Fibroblast of mammary gland (primary cell): ENCODE measurements around the gene ZNF558.
A peak's percentile ranks its signal among the peaks of the same experiment; 100 is the strongest.

ENCODE experiments used
- DNase-seq: peaks from one replicate; pipeline ENCODE4 v3.0.0-alpha.2; 2010; ENCODE audit warnings: low read depth
- H3K4me3 ChIP-seq: 2 replicates; pipeline ENCODE4 v1.5.1; 2011; ENCODE audit warnings: low read depth, mild to moderate bottlenecking, low read length, moderate library complexity; ENCODE audit not compliant: control insufficient read depth
- TF ChIP-seq, protein P1 (sequence below): conservative IDR thresholded peaks from 2 replicates; pipeline ENCODE4 v1.5.1; 2011; ENCODE audit warnings: low read depth, low read length, inconsistent platforms; ENCODE audit not compliant: control insufficient read depth, insufficient read depth

The ZNF558 gene

DNA sequence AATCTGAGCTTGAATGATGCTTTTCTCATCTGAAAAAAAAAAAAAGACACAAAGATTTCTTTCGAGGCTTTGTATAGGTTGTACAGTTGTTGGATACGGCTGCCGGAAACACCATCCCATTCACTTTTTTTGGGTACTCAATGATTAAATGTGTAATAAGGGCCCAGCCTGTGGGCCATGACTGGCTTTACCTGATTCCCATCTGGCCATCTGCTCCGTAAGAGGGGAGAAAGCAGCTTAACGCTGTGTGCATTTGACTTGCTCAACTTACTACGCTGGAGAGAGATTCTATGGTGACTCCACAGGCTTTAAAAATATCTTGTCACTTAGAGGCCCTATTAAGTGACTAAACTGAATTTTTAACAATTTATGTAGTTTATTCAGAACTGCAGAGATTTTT is 731 bp downstream of the ZNF558 start:
- no peak for DNase-seq
- TF ChIP-seq, protein P1, sequence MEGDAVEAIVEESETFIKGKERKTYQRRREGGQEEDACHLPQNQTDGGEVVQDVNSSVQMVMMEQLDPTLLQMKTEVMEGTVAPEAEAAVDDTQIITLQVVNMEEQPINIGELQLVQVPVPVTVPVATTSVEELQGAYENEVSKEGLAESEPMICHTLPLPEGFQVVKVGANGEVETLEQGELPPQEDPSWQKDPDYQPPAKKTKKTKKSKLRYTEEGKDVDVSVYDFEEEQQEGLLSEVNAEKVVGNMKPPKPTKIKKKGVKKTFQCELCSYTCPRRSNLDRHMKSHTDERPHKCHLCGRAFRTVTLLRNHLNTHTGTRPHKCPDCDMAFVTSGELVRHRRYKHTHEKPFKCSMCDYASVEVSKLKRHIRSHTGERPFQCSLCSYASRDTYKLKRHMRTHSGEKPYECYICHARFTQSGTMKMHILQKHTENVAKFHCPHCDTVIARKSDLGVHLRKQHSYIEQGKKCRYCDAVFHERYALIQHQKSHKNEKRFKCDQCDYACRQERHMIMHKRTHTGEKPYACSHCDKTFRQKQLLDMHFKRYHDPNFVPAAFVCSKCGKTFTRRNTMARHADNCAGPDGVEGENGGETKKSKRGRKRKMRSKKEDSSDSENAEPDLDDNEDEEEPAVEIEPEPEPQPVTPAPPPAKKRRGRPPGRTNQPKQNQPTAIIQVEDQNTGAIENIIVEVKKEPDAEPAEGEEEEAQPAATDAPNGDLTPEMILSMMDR: no peak
- peak overlapping the region; percentile 57 for H3K4me3 ChIP-seq

DNA sequence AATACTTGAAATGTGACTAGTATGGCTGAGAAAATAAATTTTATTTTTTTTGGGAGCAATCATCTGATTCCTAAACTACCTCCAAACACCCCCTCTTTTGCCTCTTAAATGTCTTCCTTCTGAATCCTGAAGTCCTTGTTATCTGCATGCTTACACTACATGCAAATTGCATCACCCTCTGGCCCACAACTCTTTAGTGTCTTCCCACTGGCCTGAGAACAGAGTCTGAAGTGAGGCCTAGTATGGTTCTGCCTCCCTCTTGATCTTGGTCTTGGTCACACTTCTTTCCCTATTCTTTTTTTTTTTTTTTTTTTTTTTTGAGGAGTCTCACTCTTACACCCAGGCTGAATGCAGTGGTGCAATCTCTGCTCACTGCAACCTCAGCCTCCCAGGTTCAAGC is 4.8 kb downstream of the ZNF558 start:
- no peak for DNase-seq
- TF ChIP-seq, protein P1: no peak

DNA sequence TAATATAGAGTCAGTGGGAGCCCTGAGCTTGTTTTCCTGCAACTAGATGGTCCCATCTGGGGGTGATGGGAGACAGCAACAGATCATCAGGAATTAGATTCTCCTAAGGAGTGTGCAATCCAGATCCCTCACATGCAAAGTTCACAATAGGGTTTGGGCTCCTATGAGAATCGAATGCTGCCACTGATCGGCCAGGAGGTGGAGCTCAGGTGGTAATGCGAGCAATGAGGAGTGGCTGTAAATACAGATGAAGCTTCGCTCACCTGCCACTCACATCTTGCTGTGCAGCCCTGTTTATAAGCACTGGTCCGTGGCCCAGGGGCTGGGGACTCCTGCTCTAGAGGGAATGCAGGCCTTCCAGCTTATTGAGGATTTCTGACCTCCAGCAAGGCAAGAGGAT is 5.7 kb downstream of the ZNF558 start:
- no peak overlapping the region for H3K4me3 ChIP-seq
- TF ChIP-seq, protein P1: no peak
- no peak for DNase-seq

More for the DNA sequence above, 4.8 kb downstream of the ZNF558 start:
- H3K4me3 ChIP-seq: no peak overlapping the region

DNA sequence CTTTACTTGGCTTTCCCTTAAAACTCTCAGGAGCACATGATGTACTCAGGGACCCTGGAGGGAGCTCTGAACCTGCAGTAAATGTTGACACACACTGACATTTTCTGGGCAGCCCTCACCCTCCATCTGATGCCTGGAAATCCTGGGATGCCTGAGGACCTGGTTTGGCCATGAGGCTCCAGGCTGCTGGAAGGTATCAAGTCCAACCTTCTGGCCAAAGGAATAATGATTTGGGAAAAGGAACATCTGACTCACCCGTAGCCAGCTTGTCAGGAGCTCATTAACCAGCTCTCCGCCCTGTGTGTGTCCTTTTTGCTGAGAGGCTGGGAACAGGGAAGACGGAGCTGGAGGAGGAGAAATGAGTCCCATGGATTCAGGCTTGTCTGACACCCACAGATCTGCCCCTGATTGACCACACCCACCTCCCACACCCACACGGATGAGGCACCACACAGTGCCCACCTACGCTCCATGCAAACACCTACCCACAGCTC is 10.3 kb downstream of the ZNF558 start:
- H3K4me3 ChIP-seq: no peak overlapping the region
- TF ChIP-seq, protein P1: no peak
- no peak for DNase-seq

DNA sequence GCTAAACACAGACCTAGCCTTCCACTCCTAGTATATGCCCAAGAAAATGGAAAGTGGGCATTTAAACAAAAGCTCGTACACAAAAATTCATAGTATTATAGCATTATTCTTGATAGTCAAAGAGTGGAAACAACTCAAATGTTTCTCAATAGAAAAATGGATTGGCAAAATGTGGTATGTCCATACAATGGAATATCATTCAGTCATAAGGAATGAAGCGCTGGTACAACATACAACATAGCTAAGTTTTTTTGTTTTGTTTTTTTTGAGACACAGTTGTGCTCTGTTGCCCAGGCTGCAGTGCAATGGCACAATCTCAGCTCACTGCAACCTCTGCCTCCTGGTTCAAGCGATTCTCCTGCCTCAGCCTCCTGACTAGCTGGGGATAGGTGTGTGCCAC is 11.9 kb downstream of the ZNF558 start:
- no peak for DNase-seq
- TF ChIP-seq, protein P1: no peak
- no peak overlapping the region for H3K4me3 ChIP-seq

DNA sequence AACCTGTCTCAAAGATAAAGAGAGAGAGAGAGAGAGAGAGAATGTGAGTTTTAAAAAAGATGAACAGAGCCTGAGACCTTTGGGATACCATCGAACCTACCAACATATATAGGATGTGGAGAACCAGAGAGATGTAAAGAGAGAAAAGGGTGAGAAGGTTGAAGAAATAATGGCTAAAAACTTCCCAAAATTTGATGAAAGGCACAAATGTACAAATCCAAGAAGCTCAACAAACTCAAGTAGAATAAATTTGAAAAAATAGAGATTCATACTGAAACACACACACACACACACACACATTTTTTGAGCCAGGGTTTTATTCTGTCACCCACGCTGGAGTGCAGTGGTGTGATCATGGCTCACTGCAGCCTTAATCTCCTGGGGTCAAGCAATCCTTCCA is 16.3 kb downstream of the ZNF558 start:
- TF ChIP-seq, protein P1: no peak
- H3K4me3 ChIP-seq: no peak overlapping the region
- no peak for DNase-seq

DNA sequence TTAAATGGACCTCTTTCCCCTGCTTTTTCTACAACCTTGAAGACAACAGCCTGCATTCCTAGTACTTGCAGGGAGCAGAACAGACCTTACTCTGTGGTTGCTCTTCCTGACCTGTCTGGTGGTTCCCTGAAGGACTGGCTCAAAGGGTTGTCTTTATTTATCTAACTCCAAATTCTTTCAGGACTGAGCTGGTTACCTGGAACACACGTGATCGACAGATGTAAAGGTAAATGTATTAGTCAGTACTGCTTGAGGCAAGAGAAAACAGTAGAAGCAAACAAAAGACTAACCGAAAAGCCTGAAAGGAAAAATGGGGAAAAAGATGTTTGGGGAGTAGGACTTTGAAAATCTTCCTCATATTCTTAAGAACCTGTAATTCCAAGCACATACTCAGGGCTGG is 17.9 kb downstream of the ZNF558 start:
- DNase-seq: no peak
- TF ChIP-seq, protein P1: no peak
- H3K4me3 ChIP-seq: no peak overlapping the region
